Renal pelvis (tissue), 4 donors: ENCODE measurements around the gene SLC5A5. TPM values are rescaled to one million over a fixed set of nuclear protein-coding genes. Genes with fewer than 3 reads are reported as not detected.

Experiments
- DNase-seq: peaks from one replicate; pipeline ENCODE4 v3.0.0-alpha.2; 2013
- polyA plus RNA-seq, 3 donors: library from polyadenylated mRNA; unstranded; fragments of 120-200 nt; gene quantifications; one replicate each; pipeline ENCODE4 v1.2.1, GENCODE V29; 2013; ENCODE audit not compliant: insufficient read length in 3 of 3

Gene SLC5A5
- polyA plus RNA-seq, 3 donors: 0.06 to 0.09 TPM; not detected in 1

- no peak for DNase-seq
Observed at GRCh38 chr19:17846146-17846545, 25.6 kb upstream of the SLC5A5 start.

GRCh38 chr19:17847538-17848366 is 24.0 kb upstream of the SLC5A5 start, which contains the start of gene JAK3:
TSS of gene JAK3 (minus strand) at chr19:17847982. CDS start at chr19:17844417, 3,565 bp downstream.
- DNase-seq: peak; percentile 64

GRCh38 chr19:17848595-17849292 is 23.0 kb upstream of the SLC5A5 start:
- no peak for DNase-seq

GRCh38 chr19:17854061-17854460 is 17.7 kb upstream of the SLC5A5 start:
- DNase-seq: no peak

- DNase-seq: peak; percentile 54
Observed at GRCh38 chr19:17855280-17856152, 16.2 kb upstream of the SLC5A5 start.

- DNase-seq: peak; percentile 99
Observed at GRCh38 chr19:17859533-17860330, 12.0 kb upstream of the SLC5A5 start, which contains the start of gene RPL18A. TSS of gene RPL18A (plus strand) at chr19:17859910. CDS start at chr19:17859957, 47 bp downstream.

GRCh38 chr19:17860331-17860992 is 11.3 kb upstream of the SLC5A5 start:
- DNase-seq: no peak

- no peak for DNase-seq
Observed at GRCh38 chr19:17860993-17861360, 10.8 kb upstream of the SLC5A5 start.

GRCh38 chr19:17861542-17862402 is 10.0 kb upstream of the SLC5A5 start:
- DNase-seq: no peak

GRCh38 chr19:17862711-17863519 is 8.8 kb upstream of the SLC5A5 start:
- no peak for DNase-seq

GRCh38 chr19:17863520-17864182 is 8.1 kb upstream of the SLC5A5 start:
- DNase-seq: no peak

GRCh38 chr19:17865364-17866311 is 6.1 kb upstream of the SLC5A5 start:
- DNase-seq: no peak

GRCh38 chr19:17866312-17866963 is 5.3 kb upstream of the SLC5A5 start:
- DNase-seq: no peak

- DNase-seq: no peak
Observed at GRCh38 chr19:17866964-17867486, 4.7 kb upstream of the SLC5A5 start.

- no peak for DNase-seq
Observed at GRCh38 chr19:17868669-17869068, 3.1 kb upstream of the SLC5A5 start.

GRCh38 chr19:17869114-17869608 is 2.6 kb upstream of the SLC5A5 start:
- no peak for DNase-seq
